IMR-90 (cell line): ENCODE measurements around the gene EVA1C. TPM values are rescaled to one million over a fixed set of nuclear protein-coding genes. Genes with fewer than 3 reads are reported as not detected.

Experiments
- ATAC-seq: fragments of 200-7000 bp; cut with Tn5 transposase; 2 replicates; pipeline ENCODE4 v1.9.1; 2020; ENCODE audit warnings: low read depth, mild to moderate bottlenecking, moderate library complexity
- BruUV-seq: library from RNA; stranded (reverse); fragments of 400-500 nt; replicated peaks from 2 replicates; lab custom pipeline; 2021; lab: Mats Ljungman, UMichigan
- CTCF ChIA-PET: fragments of 300-600 bp; formaldehyde crosslinking; extraction: SDS; loops from one replicate; lab custom pipeline; 2021; ENCODE audit warnings: antibody characterized with exemption; lab: Yijun Ruan, JAX
- POLR2A ChIA-PET: fragments of 300-600 bp; sonication (Branson Sonifier 250); formaldehyde crosslinking; loops from one replicate; lab custom pipeline; 2022; ENCODE audit warnings: antibody characterized with exemption; ENCODE audit not compliant: unreplicated experiment; lab: Charles Lee
- DNase-seq: peaks from one replicate; pipeline ENCODE4 v3.0.0; 2013
- H2AFZ ChIP-seq: replicated peaks from 2 replicates; pipeline ENCODE3; 2013; ENCODE audit warnings: low read length, mild to moderate bottlenecking; ENCODE audit not compliant: poor library complexity
- H2AK5ac ChIP-seq: 2 replicates; pipeline ENCODE4 v1.6.1; 2013; ENCODE audit warnings: low read depth, low read length, inconsistent platforms
- H2AK9ac ChIP-seq: replicated peaks from 2 replicates; pipeline ENCODE3; 2013; ENCODE audit warnings: mild to moderate bottlenecking, low read depth, low read length, moderate library complexity; ENCODE audit not compliant: poor library complexity
- H2BK120ac ChIP-seq: 2 replicates; pipeline ENCODE4 v1.6.1; 2013; ENCODE audit warnings: low read depth, low read length, inconsistent platforms
- H2BK15ac ChIP-seq: 3 replicates; pipeline ENCODE4 v1.6.1; 2013; ENCODE audit warnings: low read depth, low read length, inconsistent platforms
- H2BK20ac ChIP-seq: 2 replicates; pipeline ENCODE4 v1.6.1; 2013; ENCODE audit warnings: low read depth, mild to moderate bottlenecking, inconsistent platforms, low read length, moderate library complexity
- H2BK5ac ChIP-seq: 2 replicates; pipeline ENCODE4 v1.6.1; 2013; ENCODE audit warnings: mild to moderate bottlenecking, low read depth, low read length, inconsistent platforms; ENCODE audit not compliant: poor library complexity, severe bottlenecking
- H3K14ac ChIP-seq: replicated peaks from 2 replicates; pipeline ENCODE4 v1.6.1; 2013; ENCODE audit warnings: low read depth, low read length, inconsistent platforms
- H3K18ac ChIP-seq: 2 replicates; pipeline ENCODE4 v1.6.1; 2013; ENCODE audit warnings: low read depth, low read length, control low read depth
- H3K23ac ChIP-seq: 2 replicates; pipeline ENCODE4 v1.6.1; 2013; ENCODE audit warnings: low read depth, low read length, inconsistent platforms
- H3K27ac ChIP-seq: 2 replicates; pipeline ENCODE4 v1.5.1; 2013; ENCODE audit warnings: mild to moderate bottlenecking, control low read depth, low read length; ENCODE audit not compliant: insufficient read depth
- H3K27me3 ChIP-seq: 2 replicates; pipeline ENCODE4 v1.6.1; 2013; ENCODE audit warnings: low read length; ENCODE audit not compliant: control insufficient read depth, insufficient read depth
- H3K36me3 ChIP-seq: 2 replicates; pipeline ENCODE4 v1.6.1; 2013; ENCODE audit warnings: low read length, mixed read lengths; ENCODE audit not compliant: control insufficient read depth, insufficient read depth
- H3K4ac ChIP-seq: 2 replicates; pipeline ENCODE4 v1.6.1; 2013; ENCODE audit warnings: low read depth, low read length, inconsistent platforms
- H3K4me1 ChIP-seq: 2 replicates; pipeline ENCODE4 v1.6.1; 2013; ENCODE audit warnings: low read length, mixed read lengths; ENCODE audit not compliant: control insufficient read depth, insufficient read depth
- H3K4me2 ChIP-seq: 2 replicates; pipeline ENCODE4 v1.6.1; 2013; ENCODE audit warnings: low read depth, mild to moderate bottlenecking, control low read depth, low read length, moderate library complexity
- H3K4me3 ChIP-seq: 2 replicates; pipeline ENCODE4 v1.5.1; 2013; ENCODE audit warnings: low read depth, mild to moderate bottlenecking, control low read depth, low read length, moderate library complexity; ENCODE audit not compliant: insufficient read depth
- H3K56ac ChIP-seq: 2 replicates; pipeline ENCODE4 v1.6.1; 2013; ENCODE audit warnings: low read length, inconsistent platforms; ENCODE audit not compliant: insufficient read depth; ENCODE audit errors: extremely low read depth
- H3K79me1 ChIP-seq, 2 experiments: 2 replicates each; pipeline ENCODE4 v1.6.1; 2013; ENCODE audit warnings: low read length in 2 of 2, inconsistent platforms in 1 of 2, low read depth in 1 of 2
- H3K9ac ChIP-seq: 2 replicates; pipeline ENCODE4 v1.6.1; 2013; ENCODE audit warnings: low read depth, low read length, control low read depth
- H3K9me1 ChIP-seq: 2 replicates; pipeline ENCODE4 v1.6.1; 2013; ENCODE audit warnings: low read length, inconsistent platforms; ENCODE audit not compliant: insufficient read depth
- H3K9me3 ChIP-seq: 2 replicates; pipeline ENCODE4 v1.6.1; 2013; ENCODE audit warnings: low read length; ENCODE audit not compliant: control insufficient read depth, insufficient read depth
- H4K20me1 ChIP-seq: 2 replicates; pipeline ENCODE4 v1.6.1; 2013; ENCODE audit warnings: low read length, inconsistent platforms; ENCODE audit not compliant: insufficient read depth
- H4K5ac ChIP-seq: 2 replicates; pipeline ENCODE4 v1.6.1; 2013; ENCODE audit warnings: mild to moderate bottlenecking, low read depth, low read length, control low read depth
- H4K8ac ChIP-seq, 2 experiments: 2 replicates each; pipeline ENCODE4 v1.6.1; 2013; ENCODE audit warnings: low read depth in 2 of 2, low read length in 2 of 2, control low read depth in 1 of 2, inconsistent platforms in 1 of 2
- H4K91ac ChIP-seq: 2 replicates; pipeline ENCODE4 v1.6.1; 2013; ENCODE audit warnings: low read depth, low read length, inconsistent platforms; ENCODE audit not compliant: insufficient read depth
- ELK1 ChIP-seq: fragments of 150-350 bp; IDR thresholded peaks from 2 replicates; pipeline ENCODE4 v1.6.1; 2016; ENCODE audit warnings: low read depth, mild to moderate bottlenecking, low read length, moderate library complexity, borderline replicate concordance
- WGBS, 2 experiments: methylation state at CpG; one replicate each; pipeline versions ENCODE4 v1.1.5 to v1.1.7; 2013; ENCODE audit warnings: missing lambda C conversion rate in 2 of 2; ENCODE audit not compliant: insufficient read length in 1 of 2; ENCODE audit errors: extremely low coverage in 2 of 2; 5-methylcytosine and 5-hydroxymethylcytosine counted together
- dilution Hi-C: fragments of 300-500 bp; cut with HindIII; formaldehyde crosslinking; loops from one replicate; pipeline ENCODE4 v1.14.3; 2018; ENCODE audit warnings: low sequenced_read_pairs; ENCODE audit not compliant: unreplicated experiment
- in situ Hi-C: fragments of 300-500 bp; cut with MboI; formaldehyde crosslinking; loops from 3 replicates; pipeline ENCODE4 v1.14.3; 2019; ENCODE audit warnings: low sequenced_read_pairs, inconsistent platforms, mixed read lengths
- intact Hi-C: fragments of 100-400 bp; cut with micrococcal nuclease; formaldehyde crosslinking; loops from 2 replicates; pipeline ENCODE4 v1.10.0; 2022
- polyA plus RNA-seq, 3 experiments: library from polyadenylated mRNA; depleted of rRNA; stranded (reverse); fragments of >200 nt; gene quantifications; 2 replicates each; pipeline ENCODE4 v1.2.3, GENCODE V29; 2012; ENCODE audit warnings: low replicate concordance in 1 of 3
- total RNA-seq: library from RNA; depleted of rRNA; stranded (reverse); fragments of >200 nt; gene quantifications from 2 replicates; pipeline ENCODE4 v1.2.3, GENCODE V29; 2012

The EVA1C gene
- total and polyA plus RNA-seq, 2 of the 4 experiments (the other 2 are of a cell fraction) = 0.72 to 1.1 TPM

DNA sequence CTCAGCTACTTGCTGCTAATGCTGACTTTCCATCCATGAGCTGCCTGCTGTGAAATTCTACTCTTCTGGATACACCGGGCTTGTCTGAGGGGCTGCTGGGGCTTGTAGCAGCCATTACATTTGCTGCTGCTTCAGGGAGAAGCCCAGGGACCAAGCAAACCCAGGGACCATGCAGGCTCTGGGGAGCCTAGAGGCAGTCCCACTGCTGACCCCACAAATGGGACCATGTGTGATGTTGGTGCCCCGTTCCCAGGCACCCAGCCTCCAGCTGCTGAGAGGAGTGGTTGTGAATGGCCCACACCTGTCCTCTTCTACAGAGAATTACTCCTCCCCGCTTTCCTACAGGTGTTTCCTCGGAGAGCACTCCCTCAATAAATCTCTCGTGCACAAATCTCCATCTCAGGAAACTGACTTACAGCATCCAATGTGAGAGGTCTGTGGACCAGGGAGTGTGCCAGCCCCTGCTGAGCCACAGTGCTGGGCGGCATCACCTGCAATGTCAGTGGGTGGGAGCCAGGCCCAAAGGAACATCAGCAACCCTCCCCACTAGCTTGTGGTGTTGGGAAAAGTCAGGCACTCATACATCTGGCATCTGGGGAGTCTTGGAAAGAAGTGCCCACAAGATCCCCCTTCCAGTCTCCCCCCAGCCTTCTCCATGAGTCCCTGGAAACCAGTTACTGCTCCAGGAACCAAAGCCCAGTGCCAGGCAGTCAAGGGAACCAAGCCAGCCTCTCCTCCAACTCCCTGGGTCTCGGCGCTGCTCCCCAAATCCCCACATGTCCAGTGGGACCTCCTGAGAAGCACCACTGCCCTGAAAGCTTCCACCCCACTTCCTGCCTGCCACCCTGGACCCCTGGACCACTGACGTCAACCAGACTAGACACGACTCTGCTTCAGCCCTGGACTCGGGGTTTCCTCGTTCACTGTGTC lies 107.7 kb downstream of the EVA1C start:
- Histone ChIP-seq H3K14ac (peak overlapping the region; percentile 12; the same call in 1 of the 2 replicates), H3K79me1 (no peaks in the 10 kb centered on the region), H3K27ac (peak overlapping the region; percentile 51), H3K4me1 (peaks cover 21% of the 10 kb centered on the region), H3K36me3 (no peaks in the 10 kb centered on the region), H3K9me1 (peaks cover 30% of the 10 kb centered on the region), H3K9ac (no peak overlapping the region), H4K91ac (peak overlapping the region; percentile 68), H3K18ac (peak overlapping the region; percentile 15), H2BK120ac (peak overlapping the region; percentile 68), H2BK5ac (peak overlapping the region; percentile 59), H2BK20ac (peak overlapping the region; percentile 35; the same call in 1 of the 2 replicates), H2AK5ac (peak overlapping the region; percentile 81), H2AFZ (peak overlapping the region; percentile 23), H4K8ac (peak overlapping the region; percentile 33 to 37; a peak in 3 of 4 replicates), H3K9me3 (peaks cover 2% of the 10 kb centered on the region; the same call in 1 of the 2 replicates), H2AK9ac (peak overlapping the region; percentile 29), H3K4me2 (0 out of 2 replicates have a peak overlapping the region, but pooled peaks have one; percentile 4), H4K5ac (peak overlapping the region; percentile 13), H3K4ac (peak overlapping the region; percentile 82), H2BK15ac (peak overlapping the region; percentile 12; the same call in 2 of the 3 replicates), H3K56ac (no peak overlapping the region), H4K20me1 (no peaks in the 10 kb centered on the region), H3K4me3 (no peak overlapping the region), H3K27me3 (no peaks in the 10 kb centered on the region), H3K23ac (no peak overlapping the region)
- no TSS peak for BruUV-seq
- dilution Hi-C loops = no loop called here
- intact Hi-C loops = loop anchor here (5.0 kb wide), 2 partner anchors 42 to 108 kb away; partner anchors contain the start of gene EVA1C
- DNase-seq (no peak), ATAC-seq (no peak)
- WGBS, 2 experiments = 90% methylated on average over 4 of the region's 12 CpGs; no CpG with 5 or more reads in 1 of the 2 experiments
- POLR2A ChIA-PET = no interaction called here
- in situ Hi-C loops = no loop called here
- CTCF ChIA-PET = no interaction called here
- TF ChIP-seq ELK1 = no peak
